HG02763 (cell line): Measurements from ENCODE around the gene GNA15.
"Not testable (repeated sequence)": the region's sequence is repeated elsewhere in the genome, so short reads cannot be mapped to it uniquely, and the experiment has no call there.

Experiments
- ATAC-seq: cut with Tn5 transposase; IDR thresholded peaks from one replicate; pipeline ENCODE4 v1.9.1; 2021; ENCODE audit warnings: mild to moderate bottlenecking, moderate library complexity; ENCODE audit not compliant: unreplicated experiment

The GNA15 gene

DNA sequence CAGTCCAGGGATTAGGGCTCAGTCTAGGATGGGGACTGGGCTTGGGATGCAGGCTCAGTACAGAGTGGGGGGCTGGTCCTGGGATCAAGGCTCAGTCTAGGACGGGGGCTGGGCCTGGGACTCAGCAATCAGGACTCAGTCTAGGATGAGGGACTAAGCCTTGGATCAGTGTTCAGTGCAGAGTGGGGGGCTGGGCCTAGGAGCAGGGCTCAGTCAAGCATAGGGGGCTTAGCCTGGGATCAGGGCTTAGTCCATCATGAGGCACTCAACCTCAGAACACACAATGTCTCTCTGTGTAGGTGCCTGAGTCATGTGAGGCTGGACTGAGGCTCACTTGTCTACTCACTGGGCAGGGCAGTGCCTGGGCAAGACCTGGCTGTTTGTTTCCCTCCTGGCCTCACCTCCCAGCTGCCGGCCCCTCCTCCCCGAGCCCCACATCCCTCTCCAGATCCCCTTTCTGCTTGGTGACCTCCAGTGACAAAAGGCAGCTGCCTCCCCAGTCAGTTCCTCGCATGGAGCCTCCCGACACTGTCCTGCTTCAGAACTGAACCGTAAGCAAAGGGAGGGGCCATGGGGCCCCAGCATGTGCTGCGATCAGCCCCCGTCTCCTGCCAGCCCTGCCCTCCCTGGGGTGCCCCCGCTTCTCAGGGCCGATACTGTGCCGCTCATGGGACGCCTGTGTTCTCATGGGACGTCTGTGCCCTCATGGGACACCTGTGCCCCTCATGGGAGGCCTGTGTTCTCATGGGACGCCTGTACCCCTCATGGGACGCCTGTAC, 36.2 kb downstream of the GNA15 start:
- no peak for ATAC-seq

DNA sequence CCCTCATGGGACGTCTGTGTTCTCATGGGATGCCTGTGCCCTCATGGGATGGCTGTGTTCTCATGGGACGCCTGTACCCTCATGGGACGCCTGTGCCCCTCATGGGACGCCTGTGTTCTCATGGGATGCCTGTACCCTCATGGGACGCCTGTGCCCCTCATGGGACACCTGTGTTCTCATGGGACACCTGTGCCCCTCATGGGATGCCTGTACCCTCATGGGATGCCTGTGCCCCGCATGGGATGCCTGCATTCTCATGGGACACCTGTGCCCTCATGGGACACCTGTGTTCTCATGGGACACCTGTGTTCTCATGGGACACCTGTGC, 36.8 kb downstream of the GNA15 start:
- not testable (repeated sequence) for ATAC-seq

DNA sequence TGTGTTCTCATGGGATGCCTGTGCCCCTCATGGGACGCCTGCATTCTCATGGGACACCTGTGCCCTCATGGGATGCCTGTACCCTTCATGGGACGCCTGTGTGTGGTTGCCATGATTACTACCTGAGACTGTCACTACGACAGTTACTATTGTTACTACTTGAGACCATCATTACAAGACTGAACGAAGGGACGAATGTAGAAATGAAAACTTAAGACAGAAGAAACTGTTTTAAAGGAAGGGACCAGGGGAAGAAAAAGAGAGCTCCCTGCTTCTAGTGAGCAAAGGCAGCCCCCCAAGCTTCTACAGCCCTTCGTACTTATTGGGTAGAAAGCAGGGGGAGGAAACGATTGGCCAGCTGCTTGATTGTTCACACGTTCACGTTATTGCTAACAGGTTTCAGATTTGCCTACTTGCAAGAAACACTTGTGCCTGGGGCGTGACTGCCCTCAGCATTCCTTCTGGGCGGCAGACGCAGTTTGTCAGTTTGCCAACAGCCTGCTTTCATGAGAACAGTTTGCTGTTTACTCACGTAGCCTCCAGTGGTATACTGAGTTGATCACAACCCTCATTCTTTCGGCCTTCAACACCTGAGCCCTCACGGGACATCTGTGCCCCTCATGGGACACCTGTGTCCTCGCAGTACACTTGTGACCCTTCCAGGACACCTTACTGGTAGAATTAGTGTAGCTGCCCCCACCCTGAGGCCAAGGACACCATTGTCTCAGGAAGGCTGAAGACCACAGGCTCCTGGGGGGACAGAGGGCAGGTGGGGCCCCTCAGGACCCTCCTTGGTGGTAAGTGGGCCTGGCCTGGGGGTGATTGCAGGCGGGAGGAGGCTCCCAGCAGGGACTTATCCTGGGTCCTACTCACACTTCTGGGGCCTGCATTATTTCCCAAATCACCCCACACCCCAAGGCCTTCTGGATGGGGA, 40.2 kb downstream of the GNA15 start:
- ATAC-seq: no peak

DNA sequence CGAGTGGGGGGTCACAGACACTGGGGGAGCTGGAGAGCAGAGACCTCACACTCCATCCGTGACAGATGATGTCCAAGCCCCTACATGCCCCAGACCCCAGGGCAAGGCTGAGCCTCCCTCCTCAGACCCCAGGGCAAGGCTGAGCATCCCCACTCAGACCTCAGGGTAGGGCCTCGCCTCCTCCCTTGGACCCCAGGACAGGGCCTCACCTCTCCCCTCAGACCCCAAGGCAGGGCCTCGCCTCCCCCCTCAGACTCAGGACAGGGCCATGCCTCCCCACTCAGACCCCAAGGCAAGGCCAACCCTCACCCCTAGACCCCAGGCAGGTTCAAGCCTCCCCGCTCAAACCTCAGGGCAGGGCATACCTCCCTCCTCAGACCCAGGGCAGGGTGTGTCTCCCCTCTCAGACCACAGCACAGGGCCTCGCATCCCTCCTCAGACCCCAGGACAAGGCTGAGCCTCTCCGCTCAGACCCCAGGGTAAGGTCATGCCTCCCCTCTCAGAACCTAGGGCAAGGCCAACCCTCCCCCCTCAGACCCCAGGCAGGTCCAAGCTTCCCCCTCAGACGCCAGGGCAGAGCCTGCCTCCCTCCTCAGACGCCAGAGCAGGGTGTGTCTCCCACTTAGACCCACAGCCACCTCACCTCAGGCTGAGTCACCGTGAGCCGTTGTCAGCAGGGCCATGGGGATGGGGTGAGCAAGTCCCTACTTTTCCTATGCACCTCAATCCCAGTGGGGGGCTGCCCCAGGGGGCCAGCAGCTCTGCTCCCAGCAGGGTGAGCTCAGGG, 41.1 kb downstream of the GNA15 start:
- no peak for ATAC-seq

DNA sequence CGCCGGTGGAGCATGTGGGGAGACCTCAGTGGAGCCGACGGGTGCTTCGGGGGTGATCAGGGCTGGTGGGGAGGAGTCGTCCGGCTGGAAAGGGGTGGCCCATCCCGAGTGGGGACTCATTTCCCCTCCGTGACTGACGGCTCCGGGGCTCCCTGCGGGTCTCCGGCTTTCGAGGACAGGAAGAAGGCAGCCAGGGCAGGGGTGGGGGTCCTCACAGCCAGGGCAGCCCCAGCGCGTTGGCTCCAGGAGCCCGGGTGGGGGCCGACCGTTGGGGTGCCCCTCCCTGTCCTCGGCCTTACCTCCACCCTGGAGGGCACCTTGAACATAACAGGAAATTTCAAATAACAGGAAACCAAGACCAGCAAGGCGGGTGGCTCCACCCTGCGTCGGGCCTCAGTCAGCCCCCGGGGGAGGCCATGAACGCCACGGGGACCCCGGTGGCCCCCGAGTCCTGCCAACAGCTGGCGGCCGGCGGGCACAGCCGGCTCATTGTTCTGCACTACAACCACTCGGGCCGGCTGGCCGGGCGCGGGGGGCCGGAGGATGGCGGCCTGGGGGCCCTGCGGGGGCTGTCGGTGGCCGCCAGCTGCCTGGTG, 42.6 kb downstream of the GNA15 start, which contains the start of gene S1PR4:
TSS of gene S1PR4 (plus strand) at position 393 of the 596 bp plus-strand sequence. CDS start at position 417, 24 bp downstream.
- no peak for ATAC-seq

DNA sequence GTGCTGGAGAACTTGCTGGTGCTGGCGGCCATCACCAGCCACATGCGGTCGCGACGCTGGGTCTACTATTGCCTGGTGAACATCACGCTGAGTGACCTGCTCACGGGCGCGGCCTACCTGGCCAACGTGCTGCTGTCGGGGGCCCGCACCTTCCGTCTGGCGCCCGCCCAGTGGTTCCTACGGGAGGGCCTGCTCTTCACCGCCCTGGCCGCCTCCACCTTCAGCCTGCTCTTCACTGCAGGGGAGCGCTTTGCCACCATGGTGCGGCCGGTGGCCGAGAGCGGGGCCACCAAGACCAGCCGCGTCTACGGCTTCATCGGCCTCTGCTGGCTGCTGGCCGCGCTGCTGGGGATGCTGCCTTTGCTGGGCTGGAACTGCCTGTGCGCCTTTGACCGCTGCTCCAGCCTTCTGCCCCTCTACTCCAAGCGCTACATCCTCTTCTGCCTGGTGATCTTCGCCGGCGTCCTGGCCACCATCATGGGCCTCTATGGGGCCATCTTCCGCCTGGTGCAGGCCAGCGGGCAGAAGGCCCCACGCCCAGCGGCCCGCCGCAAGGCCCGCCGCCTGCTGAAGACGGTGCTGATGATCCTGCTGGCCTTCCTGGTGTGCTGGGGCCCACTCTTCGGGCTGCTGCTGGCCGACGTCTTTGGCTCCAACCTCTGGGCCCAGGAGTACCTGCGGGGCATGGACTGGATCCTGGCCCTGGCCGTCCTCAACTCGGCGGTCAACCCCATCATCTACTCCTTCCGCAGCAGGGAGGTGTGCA, 43.3 kb downstream of the GNA15 start:
- ATAC-seq: no peak

DNA sequence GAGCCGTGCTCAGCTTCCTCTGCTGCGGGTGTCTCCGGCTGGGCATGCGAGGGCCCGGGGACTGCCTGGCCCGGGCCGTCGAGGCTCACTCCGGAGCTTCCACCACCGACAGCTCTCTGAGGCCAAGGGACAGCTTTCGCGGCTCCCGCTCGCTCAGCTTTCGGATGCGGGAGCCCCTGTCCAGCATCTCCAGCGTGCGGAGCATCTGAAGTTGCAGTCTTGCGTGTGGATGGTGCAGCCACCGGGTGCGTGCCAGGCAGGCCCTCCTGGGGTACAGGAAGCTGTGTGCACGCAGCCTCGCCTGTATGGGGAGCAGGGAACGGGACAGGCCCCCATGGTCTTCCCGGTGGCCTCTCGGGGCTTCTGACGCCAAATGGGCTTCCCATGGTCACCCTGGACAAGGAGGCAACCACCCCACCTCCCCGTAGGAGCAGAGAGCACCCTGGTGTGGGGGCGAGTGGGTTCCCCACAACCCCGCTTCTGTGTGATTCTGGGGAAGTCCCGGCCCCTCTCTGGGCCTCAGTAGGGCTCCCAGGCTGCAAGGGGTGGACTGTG, 44.0 kb downstream of the GNA15 start:
- ATAC-seq: no peak

DNA sequence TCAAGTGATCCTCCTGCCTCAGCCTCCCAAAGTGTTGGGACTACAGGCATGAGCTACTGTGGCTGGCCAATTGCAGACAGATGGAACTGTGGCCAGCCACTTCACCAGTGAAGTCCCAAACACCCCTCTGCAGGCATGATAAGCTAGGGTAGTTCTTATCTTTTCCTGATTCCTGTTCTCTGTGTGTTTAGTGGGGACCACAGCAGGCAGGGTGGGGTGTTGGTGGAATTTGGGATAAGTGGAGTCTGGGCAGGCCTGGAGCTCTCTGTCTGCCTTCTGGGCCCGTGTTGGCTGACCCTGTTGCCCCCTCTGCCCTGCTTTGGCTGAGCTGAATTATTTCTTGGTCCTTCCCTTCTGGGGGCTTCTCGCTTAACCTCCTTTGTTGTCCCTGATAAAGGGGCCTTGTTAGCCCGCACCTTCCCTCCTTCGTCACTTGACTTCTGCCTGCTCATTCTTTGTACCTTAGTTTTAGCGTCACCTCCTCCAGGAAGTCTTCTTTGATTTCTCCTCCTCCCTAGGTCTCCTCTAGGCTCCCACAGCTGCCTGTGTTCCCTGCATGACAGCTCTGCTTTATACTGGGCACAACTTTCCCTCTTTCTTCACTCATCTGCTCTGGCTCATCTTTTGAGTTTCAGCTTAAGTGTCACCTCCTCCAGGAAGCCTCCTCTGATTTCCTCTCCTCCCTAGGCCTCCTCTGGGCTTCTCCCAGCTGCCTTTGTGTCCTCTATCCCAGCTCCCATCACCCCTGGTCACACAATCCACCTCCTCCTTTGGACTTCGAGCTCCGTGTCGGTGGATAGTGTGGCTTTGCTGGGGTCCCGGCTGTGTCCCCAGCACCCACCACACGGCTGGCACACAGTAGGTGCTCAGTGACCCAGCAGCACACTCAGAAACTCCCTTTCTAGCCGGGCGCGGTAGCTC, 48.1 kb downstream of the GNA15 start:
- no peak for ATAC-seq

DNA sequence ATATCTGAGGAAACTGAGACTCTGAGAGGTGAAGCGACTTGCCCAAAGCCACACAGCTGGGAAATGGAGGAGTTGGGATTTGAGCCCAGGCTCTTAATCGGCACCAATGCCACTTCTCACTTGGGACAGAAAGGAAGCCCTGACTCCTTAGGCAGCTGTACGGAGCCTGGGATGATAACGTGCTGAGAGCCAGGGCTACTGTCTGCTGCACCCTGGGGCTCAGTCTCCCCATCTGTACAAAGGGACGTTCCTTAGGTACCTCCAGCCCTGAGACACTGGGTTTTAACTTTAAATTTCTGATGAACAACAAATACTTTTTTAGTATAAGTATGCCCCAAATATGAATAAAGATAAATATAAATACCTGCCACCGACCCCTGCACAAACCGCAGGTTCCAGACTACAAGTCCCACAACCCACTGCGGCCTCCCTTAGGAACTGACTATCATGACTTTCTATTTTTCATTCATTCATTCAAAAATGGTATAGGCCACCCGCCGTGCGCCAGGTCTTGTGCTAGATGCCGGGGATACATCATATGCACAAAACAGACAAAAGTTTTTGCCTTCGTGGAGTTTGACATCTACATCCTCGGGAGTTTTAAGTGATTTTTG, 49.1 kb downstream of the GNA15 start:
- peak; percentile 15 for ATAC-seq

DNA sequence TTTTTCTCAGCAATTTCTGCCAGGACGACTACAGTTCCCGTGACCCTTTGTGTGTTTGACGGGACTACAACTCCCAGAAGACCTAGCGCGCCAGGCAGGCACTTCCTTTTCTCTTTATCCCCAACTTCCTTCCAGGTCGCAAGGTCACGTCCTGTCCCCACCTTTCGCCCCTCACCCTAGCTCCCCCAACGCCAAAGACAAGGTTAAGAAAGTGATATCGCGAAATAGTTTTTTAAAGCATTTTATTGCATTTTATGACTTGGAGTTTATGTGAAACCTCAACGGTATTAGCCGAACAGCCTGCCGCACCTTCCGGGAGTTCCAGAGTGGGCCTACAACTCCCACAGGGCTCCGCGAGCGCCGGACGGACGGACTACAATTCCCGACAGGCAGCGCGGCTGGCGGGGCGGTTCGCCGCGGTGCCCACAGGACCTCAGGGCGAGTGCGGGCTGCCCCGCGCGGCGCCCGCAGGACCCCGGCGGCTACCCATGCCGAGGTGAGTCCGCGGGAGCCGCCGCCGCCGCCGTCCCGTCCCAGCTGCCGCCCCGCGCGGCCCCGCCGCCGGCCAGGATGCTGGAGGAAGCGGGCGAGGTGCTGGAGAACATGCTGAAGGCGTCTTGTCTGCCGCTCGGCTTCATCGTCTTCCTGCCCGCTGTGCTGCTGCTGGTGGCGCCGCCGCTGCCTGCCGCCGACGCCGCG, 49.8 kb downstream of the GNA15 start, which contains the start of gene NCLN:
TSS of gene NCLN (plus strand) at position 470 of the 699 bp plus-strand sequence. CDS start at position 571, 101 bp downstream.
- peak; percentile 70 for ATAC-seq

DNA sequence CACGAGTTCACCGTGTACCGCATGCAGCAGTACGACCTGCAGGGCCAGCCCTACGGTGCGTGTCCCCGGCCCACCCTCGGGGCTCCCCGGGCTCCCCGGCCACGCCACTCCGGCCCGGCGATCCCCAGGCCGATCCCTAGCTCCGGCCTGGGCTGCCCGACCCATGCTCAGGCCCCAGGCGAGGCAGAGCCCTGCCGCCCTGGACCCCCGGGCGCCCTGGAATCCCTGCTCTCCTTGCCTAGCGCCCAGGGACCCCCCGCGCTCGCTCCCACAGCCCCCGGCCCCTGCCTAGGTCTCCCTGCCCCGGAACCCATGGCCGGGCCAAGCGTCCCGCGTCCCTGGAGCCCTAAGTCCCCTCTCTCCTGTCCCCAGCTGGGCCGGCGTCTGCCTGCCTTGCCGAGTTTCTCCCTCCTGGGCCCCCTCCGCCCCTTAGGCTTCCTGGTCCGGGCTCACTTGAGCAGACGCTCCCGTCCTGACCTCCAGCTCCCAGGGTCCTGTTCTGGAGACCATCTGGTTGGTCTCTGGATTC, 50.4 kb downstream of the GNA15 start:
- no peak for ATAC-seq

DNA sequence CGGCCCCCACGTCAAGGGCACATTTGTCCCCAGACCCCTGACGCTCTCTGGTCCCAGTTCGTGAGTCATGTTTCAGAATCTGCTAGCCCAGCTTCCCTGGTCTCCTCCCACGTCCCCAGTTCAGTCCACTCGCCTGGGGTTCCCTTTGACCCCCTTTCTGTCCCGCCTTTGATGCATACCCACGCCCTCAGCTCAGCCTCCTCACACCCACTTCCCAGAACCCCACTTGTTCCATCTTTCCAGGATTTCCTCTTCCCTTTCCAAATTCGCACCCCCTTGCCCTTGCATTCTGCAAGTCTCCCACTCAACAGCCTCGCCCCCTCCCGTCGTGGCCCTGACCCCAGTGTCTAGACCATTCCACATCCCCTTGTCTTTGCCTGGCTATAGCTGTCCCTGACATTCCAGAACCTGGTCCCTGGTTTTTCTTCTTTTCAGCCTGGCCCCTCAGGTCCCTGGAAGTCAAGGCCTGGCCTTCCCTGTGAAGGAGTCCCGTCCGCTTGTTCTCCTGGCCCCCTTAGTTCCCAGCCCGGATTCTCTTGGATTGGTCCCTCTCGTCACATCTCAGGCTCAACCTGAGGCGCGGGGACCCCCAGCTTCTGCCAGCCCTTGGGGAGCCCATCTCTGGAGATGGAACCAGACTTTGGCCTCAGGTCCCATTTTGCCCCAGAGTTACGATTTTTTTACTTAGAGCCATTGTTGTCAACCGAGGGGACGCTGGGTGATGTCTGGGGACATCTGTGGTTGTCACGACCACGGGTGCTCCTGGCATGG, 51.2 kb downstream of the GNA15 start:
- no peak for ATAC-seq

DNA sequence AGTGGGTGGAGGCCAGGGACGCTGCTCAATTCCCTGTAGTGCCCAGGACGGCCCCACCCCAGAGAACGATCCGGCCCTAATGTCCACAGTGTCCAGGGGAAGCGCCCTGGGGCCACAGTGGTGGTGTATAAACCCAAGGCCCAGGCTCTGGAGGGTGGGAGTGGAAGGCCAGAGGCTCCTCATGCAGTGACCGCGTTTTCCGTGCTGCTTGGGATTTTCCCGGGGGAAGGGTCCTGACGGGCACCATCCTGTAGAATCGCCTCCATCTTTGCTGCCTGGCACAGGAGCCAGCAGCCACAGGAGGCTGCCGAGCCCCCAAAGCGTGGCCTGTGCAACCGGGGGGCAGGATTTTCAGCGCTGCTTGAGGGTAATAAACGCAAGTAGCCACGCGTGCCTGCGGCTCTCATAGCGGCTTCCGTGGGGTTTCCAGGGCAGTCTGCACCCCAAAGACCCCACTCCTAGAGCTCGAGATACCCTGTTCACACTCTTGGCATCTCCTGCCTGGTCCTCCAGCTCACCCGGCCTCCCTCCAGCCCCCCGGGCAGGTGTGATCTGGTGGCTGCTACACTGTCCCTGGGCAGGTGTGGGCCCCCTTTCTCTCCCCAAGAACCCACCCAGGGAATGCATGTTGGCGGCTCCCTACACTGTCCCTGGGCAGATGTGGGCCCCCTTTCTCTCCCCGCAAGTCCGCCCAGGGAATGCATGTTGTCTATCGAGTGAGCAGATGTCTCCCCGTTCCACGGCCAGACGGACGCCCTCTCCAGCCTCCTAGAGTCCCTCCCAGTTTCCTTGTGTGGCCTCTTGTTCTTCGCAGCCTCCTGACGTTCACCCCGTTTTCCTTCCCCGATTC, 52.1 kb downstream of the GNA15 start:
- no peak for ATAC-seq

DNA sequence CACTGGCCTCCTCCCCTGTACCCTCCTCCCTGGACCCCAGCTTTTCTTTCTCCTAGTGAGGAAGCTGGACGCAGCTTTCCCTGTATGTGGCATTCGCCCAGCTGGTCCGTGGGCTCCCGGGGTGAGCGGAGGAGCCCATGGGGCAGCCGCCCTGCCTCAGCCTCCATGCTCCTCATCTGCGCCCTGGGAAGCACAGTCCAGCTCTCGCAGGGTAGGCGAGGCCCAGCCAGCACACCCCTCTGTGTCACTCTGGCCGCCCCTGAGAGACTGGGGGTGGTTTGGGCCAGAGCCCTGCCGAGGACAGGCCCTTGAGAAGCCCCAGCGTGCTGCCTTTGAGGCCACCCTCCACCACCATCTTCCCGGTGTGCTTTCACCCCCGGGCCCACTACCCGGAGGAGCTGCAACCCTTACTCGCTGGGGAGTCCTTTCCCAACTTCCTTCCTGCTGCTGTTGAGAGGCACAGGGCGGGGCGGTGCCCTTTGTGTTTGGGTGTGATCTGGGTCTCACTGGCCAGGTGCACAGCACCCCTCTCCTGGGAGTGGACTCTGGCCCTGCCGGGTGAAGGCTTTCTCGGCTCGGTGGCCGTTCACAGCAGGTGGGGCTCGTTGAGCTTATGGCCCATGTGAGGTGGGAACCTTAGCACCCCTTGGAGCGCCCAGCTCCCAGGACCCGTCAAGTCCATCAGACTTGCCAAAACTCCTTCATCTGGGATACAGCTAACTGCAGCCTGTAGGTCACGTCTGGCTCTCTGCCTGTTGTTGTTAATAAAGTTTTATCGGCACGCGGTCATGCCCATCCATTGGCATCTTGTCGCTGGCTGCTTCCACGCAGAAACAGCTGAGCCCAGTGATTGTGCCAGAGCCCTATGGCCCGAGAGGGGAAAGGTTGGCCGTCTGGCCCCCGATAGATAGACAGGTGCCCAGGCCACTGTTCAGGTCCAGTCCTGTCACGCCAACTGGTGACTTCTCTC, 53.1 kb downstream of the GNA15 start:
- no peak for ATAC-seq
